ENCODE data around the gene SDR9C7.
"Not testable (repeated sequence)": the region's sequence is repeated elsewhere in the genome, so short reads cannot be mapped to it uniquely, and the experiment has no call there.

SDR9C7 gene

GRCh38 chr12:56933826-56934625 lies at the start of gene SDR9C7:
Gene SDR9C7 (minus strand): TSS chr12:56934408. CDS start chr12:56934261, 147 bp downstream.
- no peak for DNase-seq (ENCODE audit: low spot score)

- no peak for DNase-seq (ENCODE audit: low spot score)
Observed at GRCh38 chr12:56983386-56983785, 49.2 kb upstream of the SDR9C7 start.

- DNase-seq (ENCODE audit: low spot score), result not testable (repeated sequence)
Observed at GRCh38 chr12:56982578-56983236, 48.5 kb upstream of the SDR9C7 start.

- DNase-seq (ENCODE audit: low spot score), result no peak
Observed at GRCh38 chr12:56980941-56981530, 46.8 kb upstream of the SDR9C7 start.

DNA sequence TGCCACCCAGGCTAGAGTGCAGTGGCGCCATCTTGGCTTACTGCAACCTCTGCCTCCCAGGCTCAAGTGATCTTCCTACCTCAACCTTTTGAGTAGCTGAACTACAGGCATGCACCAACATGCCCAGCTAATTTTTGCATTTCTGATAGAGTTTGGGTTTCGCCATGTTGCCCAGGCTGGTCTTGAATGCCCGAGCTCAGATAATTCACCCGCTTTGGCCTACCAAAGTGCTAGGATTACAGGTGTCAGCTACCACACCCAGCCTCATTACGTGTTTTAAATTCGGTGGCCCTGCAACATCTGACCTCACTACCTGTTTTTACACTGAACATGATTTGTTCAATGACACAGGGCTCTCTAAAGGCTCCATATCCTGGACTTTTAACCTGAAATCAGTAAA lies 46.1 kb upstream of the SDR9C7 start:
- no peak for DNase-seq (ENCODE audit: low spot score)

GRCh38 chr12:56979628-56980027 lies 45.4 kb upstream of the SDR9C7 start:
- DNase-seq (ENCODE audit: low spot score), result no peak

- DNase-seq (ENCODE audit: low spot score), result no peak
Observed at GRCh38 chr12:56978397-56979138, 44.4 kb upstream of the SDR9C7 start.

DNA sequence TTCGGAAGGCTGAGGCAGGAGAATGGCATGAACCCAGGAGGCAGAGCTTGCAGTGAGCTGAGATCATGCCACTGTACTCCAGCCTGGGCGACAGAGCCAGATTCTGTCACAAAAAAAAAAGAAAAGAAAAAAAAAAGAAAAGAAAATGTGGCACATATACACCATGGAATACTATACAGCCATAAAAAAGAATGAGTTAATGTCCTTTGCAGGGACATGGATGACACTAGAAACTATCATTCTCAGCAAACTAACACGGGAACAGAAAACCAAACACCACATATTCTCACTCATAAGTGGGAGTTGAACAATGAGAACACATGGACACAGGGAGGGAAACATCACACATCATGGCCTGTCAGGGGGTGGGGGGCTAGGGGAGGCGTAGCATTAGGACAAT lies 43.2 kb upstream of the SDR9C7 start:
- DNase-seq (ENCODE audit: low spot score), result not testable (repeated sequence)

DNA sequence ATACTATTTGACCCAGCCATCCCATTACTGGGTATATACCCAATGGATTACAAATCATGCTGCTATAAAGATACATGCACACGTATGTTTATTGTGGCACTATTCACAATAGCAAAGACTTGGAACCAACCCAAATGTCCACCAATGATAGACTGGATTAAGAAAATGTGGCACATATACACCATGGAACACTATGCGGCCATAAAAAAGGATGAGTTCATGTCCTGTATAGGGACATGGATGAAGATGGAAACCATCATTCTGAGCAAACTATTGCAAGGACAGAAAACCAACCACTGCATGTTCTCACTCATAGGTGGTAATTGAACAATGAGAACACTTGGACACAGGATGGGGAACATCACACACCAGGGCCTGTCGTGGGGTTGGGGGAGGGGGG lies 40.0 kb upstream of the SDR9C7 start:
- not testable (repeated sequence) for DNase-seq (ENCODE audit: low spot score)

DNA sequence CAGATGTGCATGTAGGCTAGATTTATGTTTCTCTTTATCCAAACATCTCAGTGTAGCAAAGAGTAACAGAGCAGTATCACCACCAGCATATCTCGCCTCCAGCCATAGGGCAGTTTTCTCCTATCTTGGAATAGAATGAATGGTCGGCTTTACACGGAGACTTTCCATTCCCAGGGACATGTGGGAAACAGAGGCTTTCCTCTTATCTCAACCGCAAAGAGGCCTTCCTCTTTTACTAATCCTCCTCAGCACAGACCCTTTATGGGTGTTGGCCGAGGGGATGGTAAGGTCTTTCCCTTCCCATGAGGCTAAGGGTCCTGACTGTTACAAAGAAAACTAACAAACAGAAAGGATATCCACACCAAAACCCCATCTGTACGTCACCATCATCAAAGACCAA lies 34.7 kb upstream of the SDR9C7 start:
- DNase-seq (ENCODE audit: low spot score), result not testable (repeated sequence)

- DNase-seq (ENCODE audit: low spot score), result not testable (repeated sequence)
Observed at GRCh38 chr12:56965997-56966642, 31.9 kb upstream of the SDR9C7 start.

- not testable (repeated sequence) for DNase-seq (ENCODE audit: low spot score)
Observed at GRCh38 chr12:56965124-56965523, 30.9 kb upstream of the SDR9C7 start.

DNA sequence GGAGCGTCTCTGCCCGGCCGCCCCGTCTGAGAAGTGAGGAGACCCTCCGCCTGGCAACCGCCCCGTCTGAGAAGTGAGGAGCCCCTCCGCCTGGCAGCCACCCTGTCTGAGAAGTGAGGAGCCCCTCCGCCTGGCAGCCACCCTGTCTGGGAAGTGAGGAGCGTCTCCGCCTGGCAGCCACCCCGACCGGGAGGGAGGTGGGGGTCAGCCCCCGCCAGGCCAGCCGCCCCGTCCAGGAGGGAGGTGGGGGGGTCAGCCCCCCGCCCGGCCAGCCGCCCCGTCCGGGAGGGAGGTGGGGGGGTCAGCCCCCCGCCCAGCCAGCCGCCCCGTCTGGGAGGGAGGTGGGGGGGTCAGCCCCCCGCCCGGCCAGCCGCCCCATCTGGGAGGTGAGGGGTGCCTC lies 29.3 kb upstream of the SDR9C7 start:
- DNase-seq (ENCODE audit: low spot score), result not testable (repeated sequence)

DNA sequence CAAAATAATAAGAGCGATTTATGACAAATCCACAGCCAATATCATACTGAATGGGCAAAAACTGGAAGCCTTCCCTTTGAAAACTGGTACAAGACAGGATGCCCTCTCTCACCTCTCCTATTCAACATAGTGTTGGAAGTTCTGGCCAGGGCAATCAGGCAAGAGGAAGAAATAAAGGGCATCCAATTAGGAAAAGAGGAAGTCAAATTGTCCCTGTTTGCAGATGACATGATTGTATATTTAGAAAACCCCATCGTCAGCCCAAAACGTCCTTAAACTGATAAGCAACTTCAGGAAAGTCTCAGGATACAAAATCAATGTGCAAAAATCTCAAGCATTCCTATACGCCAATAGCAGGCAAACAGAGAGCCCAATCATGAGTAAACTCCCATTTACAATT lies 28.0 kb upstream of the SDR9C7 start:
- not testable (repeated sequence) for DNase-seq (ENCODE audit: low spot score)

DNA sequence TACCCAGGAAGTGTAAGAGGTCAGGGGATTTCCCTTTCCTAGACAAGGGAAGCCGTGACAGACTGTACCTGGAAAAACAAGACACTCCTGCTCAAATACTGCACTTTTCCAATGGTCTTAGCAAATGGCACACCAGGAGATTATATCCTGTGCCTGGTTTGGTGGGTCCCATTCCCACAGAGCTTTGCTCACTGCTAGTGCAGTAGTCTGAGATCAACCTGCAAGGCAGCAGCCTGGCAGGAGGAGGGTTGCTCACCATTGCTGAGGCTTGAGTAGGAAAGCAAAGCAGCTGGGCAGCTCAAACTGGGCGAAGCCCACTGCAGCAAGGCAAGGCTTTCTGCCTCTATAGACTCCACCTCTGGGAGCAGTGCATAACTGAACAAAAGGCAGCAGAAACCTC lies 24.2 kb upstream of the SDR9C7 start:
- DNase-seq (ENCODE audit: low spot score), result no peak

GRCh38 chr12:56957229-56958052 lies 23.2 kb upstream of the SDR9C7 start, which contains the start of gene RDH16:
Gene RDH16 (minus strand): TSS chr12:56957608. CDS start chr12:56957462, 146 bp downstream.
- peak; percentile 1 for DNase-seq (ENCODE audit: low spot score)

DNA sequence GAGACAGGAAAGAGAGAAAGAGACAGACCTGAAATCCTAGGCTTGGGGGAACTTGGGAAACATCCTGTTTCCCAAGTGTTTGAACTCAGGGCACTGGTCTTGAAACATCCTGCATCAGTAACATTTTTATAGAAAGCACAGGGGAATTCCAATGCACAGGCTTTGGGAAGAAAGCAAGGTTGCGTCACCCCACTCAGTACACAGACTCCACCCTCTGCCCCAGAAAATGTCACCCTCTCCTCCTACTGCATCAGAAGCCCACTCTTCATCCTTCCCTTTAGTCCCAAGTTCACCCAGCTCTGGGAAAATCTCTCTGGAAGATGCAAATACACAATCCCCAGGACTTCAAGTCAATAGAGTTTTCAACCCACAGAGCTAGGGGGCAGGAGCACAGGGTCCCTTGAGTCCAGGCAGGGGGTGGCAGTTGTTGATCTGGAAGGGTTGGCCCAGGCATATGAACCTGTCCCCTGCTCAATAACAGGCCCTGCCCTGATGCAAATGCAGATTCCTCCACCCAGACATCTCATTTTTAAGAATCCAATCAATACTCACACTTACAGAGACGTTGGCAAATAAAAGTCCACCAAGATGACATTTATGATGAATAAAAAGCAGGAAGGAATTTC lies 21.5 kb upstream of the SDR9C7 start:
- peak; percentile 3 for DNase-seq (ENCODE audit: low spot score)

GRCh38 chr12:56954958-56955355 lies 20.7 kb upstream of the SDR9C7 start:
- DNase-seq (ENCODE audit: low spot score), result no peak

DNA sequence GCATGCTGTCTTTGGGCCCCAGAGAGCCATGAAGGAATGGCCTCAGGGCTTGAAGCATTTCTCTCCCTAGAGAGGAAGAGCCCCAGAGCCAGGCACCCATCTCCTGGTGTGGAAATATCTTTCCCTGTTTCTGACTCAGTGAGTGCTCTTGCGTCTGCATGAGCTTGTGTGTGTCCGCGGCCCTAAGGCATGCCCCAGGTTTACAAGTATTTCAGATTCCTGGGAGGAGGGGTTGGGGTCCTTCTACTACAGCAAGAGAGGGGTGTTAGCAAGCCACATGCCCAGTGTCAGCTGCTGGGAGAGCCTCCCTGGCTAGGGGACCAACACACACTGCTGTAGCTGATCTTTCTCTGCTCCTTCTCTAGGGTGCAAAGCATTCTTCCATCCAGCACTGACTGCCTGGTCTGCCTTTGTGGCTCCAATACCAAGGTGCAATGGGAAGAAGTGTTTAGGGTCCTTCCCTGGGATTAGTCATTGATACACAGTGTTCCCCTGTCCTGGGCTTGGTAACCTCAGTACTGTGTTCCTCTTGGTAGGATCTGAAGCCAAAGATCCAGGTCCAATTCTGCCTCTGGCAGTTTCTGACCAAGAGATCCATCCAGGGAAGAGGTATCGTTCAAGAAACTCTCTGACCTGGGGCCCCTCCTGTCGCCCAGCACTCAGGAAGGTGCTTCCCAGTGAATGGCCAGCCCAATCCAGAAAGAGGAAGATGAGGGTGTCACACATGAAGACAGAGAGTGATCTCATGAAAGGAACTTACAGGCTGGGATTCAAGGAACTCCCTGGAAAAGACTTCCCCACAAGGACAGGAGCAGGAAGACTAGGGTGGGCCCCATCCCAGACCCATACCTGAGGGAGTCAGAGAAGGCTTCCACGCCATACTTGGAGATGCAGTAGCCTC lies 20.1 kb upstream of the SDR9C7 start:
- no peak for DNase-seq (ENCODE audit: low spot score)
